Limb (tissue), 2 donors: ENCODE data around the gene POLG.

Experiments used
- DNase-seq, 2 donors: peaks; one replicate each; pipeline ENCODE4 v3.0.0-alpha.2; 2016; ENCODE audit errors: extremely low spot score in 2 of 2

Gene POLG

DNA sequence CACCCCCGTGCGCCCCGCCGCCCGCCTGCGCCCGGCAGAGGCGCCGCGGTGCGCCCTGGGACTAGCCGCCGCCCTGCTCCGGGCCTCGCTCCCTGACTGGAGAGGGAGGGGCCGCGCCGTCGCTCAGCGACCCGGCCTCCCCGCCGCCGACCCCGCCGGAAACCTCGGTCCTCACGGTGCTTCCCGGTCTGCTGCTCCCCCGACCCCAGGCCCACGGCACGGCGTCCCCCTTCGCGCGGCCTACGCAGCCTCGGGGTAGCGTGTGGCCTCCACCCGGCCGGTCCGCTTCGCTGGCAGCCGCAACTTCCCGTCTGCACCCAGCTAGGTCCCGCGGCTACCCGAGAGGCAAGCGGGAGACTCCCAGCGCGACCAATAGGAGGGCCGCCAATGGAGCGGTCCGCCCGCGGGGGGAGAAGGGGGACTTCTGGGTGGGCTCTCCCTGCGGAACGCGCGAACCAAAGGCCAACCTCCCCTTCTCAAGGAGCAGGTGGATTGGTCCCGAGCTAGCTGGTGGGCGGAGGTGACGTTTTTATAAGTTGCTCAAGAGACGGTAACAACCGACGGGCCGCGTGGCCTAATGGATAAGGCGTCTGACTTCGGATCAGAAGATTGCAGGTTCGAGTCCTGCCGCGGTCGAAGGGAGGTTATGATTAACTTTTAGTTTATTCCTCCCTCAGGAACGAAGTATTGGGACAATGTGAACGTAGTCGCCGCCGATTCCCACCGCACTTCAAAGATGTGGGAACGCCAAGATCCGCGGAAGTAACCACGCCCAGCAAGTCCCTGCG lies at the start of gene POLG:
Gene POLG (minus strand): TSS at position 315 of the 788 bp plus-strand sequence. CDS start 1,070 bp downstream, outside the sequence.
- DNase-seq: peak; percentile 98 to 99

DNA sequence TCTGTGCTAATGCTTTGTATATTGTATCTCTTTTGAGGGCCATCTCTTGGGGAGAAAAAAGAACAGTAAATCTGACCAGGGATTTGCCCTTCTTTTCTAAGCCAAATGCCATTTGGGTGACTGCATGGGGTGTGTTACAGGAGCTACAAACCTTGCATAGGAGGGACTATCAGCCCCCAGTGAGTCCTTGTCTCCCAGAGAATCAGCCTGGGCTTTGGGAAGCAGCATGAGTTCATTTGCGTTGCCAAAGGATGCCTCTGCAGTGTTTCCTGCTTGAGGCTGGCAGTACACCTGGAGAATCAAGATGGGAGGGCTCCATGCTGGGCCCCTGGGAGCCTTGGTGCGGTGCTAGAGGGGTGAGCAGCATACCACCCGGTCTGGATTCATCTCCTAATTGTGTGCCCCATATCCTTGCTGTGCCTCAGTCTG lies 49.6 kb upstream of the POLG start:
- DNase-seq: no peak

DNA sequence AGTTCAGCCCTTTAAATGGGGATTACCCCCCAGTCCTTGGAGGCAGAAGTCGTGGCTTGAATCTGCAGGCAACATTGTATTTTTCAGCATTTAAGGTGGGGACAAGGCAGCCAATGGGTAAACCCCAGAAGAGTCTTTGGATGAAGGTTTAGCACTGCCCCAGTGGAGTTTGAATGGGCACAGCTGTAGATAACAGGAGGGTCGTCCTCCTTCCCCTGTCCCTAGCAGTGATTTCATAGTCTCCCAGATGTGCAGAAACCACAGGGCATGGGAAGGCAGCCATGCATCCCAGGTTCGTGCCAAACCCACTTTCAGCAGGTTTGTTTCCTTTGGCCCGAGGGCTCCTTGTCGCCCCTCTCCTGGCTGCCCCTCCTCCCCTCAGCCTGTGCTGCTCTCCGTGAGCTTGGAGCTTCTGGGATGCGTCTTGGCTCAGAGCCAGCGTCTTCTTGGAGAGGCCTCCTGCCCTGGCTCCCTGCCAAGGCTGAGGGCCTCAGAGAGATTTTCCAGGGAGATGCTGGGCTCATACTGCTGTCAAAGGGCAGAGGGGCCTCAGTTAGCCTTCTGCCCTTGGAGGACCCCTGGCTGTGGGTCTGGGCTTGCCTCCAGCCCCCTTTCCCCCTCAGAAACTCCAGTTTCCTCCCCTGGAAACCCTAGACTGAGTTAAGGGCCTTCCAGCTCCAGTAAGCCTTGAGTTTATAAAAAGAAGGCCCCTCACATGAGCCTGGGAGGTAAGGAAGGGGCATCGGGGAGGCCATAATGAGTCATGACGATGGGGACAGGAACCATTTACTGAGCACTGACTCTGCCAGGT lies 48.9 kb upstream of the POLG start:
- peak; percentile 74 to 92 for DNase-seq

DNA sequence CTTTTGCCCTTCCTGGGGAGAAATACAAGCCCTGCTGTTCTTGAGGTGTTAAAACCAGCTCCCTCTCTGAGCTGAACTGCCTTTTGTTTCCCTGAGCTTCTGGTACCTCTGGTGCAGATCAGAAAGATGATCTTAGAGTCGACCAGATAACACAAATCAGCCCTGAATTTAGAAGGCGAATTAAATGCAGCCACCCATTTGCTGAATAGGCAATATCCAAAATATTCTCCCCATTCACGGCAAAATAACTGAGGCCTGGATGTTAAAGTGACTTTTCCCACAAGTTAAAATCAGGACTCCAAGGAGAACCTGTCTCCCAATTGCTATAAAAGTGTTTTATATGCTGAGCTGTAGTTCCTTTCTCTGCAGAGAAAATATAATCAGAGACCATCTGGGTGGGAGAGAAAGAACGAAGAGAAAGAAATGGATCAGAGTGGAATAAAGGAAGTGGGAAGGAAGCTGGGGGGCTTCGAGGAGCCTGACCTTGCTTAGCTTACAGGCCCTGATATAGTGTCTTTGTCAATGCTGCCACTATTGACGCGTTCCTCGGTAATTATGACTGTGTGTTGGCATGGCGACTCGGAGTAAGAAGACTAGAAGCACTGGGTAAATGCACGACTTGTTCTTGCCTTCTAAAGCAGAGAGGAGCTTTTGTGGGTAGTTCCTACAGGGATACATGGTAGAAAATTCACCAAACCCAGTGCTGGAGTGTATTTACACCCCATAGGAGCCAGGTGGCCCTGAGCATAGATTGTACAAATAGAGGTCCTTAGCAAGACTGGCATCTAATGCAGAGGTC lies 47.5 kb upstream of the POLG start:
- no peak for DNase-seq

DNA sequence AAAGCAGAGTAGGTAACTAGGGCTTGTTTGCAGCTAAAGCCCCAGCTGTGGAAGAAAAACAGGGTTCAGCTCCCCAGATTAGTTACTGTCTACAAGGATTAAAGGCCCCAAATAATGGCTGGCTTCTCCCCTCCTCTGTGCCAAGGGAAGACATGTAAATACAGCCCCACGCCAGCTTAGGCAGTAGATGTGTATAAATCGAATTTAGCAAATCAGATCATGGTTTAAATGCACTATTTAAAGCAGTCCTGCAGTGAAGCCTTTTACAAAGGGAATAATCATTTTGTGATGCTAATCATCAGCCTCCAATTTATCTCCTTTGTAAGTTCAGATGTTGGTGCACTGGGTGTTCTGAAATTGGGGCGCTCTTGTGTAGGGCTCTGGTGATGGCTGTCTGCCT lies 46.7 kb upstream of the POLG start:
- DNase-seq: no peak

DNA sequence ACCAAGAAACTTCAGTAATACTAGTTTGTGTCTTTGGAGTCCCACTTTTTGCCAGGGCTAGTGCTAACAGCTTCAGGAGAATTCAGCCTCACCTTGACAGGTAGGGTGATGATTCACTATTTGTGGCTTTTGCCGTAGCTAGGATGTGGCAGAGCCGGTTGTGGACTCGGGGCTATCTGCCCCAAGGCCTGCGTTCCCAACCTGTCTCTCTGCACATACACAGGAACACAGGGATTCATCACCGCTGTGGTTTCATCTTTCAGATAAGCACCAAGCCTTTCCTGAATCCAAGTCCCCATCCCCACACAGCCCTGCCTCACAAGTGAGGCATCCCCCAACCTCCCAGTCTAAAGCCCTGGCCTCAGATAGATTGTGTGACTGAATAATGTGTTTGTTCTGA lies 45.2 kb upstream of the POLG start:
- DNase-seq: no peak

DNA sequence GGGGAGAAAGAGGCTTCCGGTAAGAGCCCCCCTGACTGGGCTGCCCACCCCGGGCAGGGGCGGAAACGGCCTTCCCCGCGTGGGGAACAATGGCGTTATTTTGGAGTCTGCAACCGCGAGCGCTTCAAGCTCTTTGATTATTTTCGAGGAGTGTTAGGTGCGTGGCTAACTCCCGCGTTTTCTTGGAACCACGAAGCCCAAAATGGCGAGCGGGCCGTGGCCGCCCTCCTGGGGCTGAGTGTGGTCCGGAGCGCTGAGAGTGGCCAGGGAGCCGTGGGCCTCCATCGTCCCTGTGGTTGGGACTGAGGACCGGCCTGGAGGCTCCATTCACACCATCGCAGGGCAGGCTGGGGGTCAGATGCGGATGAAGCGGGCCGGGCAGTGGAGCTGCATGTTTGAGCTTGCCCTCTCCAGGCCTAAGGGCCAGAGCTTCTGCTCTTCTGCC lies 44.6 kb upstream of the POLG start:
- no peak for DNase-seq

- DNase-seq: peak in 1 of 2 donors; percentile 71
These were observed 43.9 kb upstream of the POLG start for GRCh38 chr15:89378296-89379151.

DNA sequence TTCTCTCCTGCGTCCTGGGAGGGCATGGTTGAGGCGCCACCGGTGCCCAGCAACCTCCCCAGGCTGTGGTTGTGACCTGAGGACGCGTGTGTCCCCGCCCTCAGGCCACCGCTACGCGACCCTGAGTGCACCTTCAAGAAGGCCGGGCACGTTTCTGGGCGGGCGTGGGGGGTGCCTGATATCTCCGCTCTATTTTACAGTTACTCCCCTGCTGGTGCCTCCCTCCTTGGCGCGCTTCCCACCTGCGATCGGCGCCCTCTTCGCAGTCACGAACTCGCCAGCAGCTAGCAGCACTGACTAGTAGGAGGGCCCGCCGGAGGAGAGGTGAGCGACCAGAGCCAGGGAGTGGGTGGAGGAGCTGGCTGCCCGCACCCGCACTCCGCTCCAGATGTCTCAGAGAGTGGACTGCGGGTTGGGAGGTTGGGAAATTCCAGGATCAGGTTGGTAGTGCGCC lies 43.2 kb upstream of the POLG start:
- peak in 1 of 2 donors; percentile 70 for DNase-seq

GRCh38 chr15:89377024-89377841 lies 42.6 kb upstream of the POLG start:
- no peak for DNase-seq

GRCh38 chr15:89376388-89376787 lies 41.8 kb upstream of the POLG start:
- DNase-seq: no peak

DNA sequence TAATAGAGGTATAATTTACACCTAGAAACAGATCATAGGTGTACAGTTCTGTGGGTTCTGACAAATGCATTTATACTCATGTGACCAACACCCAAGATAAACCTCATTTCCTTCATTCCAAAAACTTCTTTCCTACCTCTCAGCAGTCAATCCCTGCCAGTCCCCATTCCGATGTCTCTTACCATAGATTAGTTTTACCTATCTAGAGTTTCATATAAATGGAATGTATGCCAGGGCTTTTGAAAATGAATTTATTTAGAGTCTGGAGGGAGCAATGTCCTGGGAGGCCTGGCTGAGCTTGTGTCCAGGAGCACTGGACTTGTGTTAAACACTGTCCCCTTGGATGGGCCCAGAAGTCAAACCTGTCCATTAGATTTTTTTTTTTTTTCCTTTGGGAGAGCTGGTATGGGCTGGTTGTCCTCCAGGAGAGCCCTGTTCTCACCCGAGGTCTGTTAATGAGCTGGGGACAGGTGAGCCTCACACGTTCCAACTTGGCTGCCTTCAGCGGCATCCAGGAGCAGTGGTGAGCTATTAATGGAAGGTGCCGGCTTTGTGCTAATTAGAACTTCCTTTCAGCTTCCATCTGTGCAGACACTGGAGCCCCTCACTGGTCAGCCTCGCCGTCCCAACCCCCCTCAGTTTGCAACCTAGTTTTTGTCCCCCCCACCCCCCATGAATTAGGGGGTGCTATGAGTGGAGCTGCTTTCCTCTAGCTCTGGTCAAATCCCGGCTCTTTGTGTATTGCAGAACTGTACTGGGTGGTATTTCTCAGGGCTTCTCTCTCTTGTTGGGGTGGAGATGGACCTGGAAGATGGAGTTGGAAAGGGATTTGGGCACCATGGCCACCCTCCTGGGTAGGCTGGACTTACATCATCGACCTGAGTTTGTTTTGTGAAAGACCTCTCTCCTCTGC lies 40.7 kb upstream of the POLG start:
- DNase-seq: no peak

- DNase-seq: no peak
These were observed 39.7 kb upstream of the POLG start for GRCh38 chr15:89374086-89374981.

DNA sequence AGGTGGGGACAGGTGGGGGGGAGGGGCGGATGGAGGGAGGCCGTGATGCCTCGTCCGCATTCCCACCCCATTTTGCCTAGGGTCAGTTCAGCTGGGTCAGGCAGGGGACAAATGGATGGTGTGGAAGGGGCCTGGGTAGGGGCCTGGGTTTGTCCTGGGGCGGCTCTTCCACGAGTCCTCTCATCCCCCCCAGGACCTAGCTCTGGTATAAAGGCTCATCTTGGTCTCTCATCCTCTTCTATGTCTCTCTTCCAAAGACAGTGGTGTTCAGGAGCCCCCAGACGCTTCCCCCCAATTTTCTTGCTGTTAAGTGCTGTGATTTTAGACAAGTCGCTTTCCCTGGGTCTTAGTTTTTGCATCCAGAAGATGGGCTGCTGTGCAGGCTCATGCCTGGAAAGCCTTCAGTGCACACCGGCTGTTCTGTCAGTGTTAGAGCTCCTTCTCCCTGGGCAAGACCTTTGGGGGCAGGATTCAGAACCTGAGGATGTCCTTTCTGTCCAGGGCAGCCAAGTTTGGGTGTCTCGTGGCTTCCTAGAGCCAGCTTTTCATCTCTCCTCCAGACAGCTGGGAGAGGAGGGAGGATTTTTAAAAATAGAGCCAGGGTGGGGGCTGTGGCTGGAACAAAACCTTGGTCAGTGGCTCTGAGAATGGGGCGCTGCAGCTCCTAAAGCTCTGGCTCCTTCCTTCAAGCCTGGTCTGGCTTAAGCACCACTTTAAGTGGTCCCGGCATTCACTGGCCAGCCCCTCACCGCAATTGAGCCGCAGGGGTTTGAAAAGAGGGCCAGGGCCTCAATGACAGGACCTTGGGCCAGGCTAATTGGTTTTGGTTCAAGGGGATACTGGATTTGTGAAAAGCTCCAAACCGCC lies 37.7 kb upstream of the POLG start:
- no peak for DNase-seq

- no peak for DNase-seq
These were observed 36.8 kb upstream of the POLG start for GRCh38 chr15:89371228-89372044.

DNA sequence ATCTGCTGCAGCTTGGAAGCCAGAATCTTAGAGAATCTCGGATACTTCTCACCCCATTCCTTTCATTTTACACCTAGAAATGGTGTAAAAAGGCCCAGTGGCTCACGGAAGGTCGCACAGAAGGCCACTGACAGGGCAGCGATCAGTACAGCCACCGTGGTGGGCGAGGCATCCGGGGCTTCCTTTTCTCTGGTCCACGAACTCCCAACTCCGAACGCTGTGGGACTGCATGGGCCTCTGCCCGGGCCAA lies 36.3 kb upstream of the POLG start:
- no peak for DNase-seq
